Subcutaneous abdominal adipose tissue (tissue), 5 donors: ENCODE data around the gene NBL1.

Experiments used
- H3K27ac ChIP-seq: one replicate; pipeline ENCODE4 v1.7.0; 2013; ENCODE audit warnings: low read depth, mild to moderate bottlenecking, inconsistent platforms, low read length, moderate library complexity
- H3K27me3 ChIP-seq, 5 donors: one replicate each; pipeline ENCODE4 v1.7.0; 2013; ENCODE audit warnings: low read length in 5 of 5, inconsistent platforms in 1 of 5; ENCODE audit not compliant: control insufficient read depth in 5 of 5, insufficient read depth in 4 of 5
- H3K36me3 ChIP-seq, 5 donors: one replicate each; pipeline ENCODE4 v1.7.0; 2013; ENCODE audit warnings: low read length in 5 of 5; ENCODE audit not compliant: control insufficient read depth in 5 of 5, insufficient read depth in 5 of 5
- H3K4me1 ChIP-seq, 5 donors: one replicate each; pipeline ENCODE4 v1.7.0; 2013; ENCODE audit warnings: low read length in 5 of 5, mild to moderate bottlenecking in 3 of 5, moderate library complexity in 1 of 5; ENCODE audit not compliant: control insufficient read depth in 5 of 5, insufficient read depth in 5 of 5
- H3K4me3 ChIP-seq, 5 donors: one replicate each; pipeline ENCODE4 v1.7.0; 2013; ENCODE audit warnings: low read length in 5 of 5, low read depth in 1 of 5
- H3K9ac ChIP-seq, 5 donors: one replicate each; pipeline ENCODE4 v1.7.0; 2013; ENCODE audit warnings: low read length in 5 of 5, mild to moderate bottlenecking in 4 of 5, moderate library complexity in 3 of 5
- H3K9me3 ChIP-seq, 5 donors: one replicate each; pipeline ENCODE4 v1.7.0; 2013; ENCODE audit warnings: low read length in 5 of 5; ENCODE audit not compliant: control insufficient read depth in 5 of 5
- donor health status: healthy.
- donor health status: healthy.
- donor health status: healthy.
- donor health status: healthy.
- donor health status: healthy.

NBL1 gene

GRCh38 chr1:19678931-19679453, 34.9 kb downstream of the NBL1 start:
- peaks cover 0 to 7% (median 2%) of the 10 kb centered on the region in 5 donors for H3K27me3 ChIP-seq
- no peak overlapping the region for H3K4me3 ChIP-seq
- H3K9ac ChIP-seq, result no peak overlapping the region
- peaks cover 0 to 18% (median 14%) of the 10 kb centered on the region in 5 donors for H3K36me3 ChIP-seq
- H3K27ac ChIP-seq, result no peak overlapping the region
- H3K4me1 ChIP-seq, result peaks cover 0 to 2% (median 0%) of the 10 kb centered on the region in 5 donors
- H3K9me3 ChIP-seq, result no peaks in the 10 kb centered on the region

GRCh38 chr1:19679691-19680090, 35.6 kb downstream of the NBL1 start:
- Histone ChIP-seq H3K36me3 (peaks cover 0 to 20% (median 17%) of the 10 kb centered on the region in 5 donors), H3K27me3 (peaks cover 0 to 5% (median 2%) of the 10 kb centered on the region in 5 donors), H3K9ac (no peak overlapping the region), H3K4me3 (no peak overlapping the region), H3K27ac (no peak overlapping the region), H3K4me1 (peaks cover 0 to 2% (median 0%) of the 10 kb centered on the region in 5 donors), H3K9me3 (no peaks in the 10 kb centered on the region)

GRCh38 chr1:19680644-19681043, 36.5 kb downstream of the NBL1 start:
- H3K36me3 ChIP-seq, result peaks cover 0 to 22% (median 17%) of the 10 kb centered on the region in 5 donors
- no peak overlapping the region for H3K9ac ChIP-seq
- no peak overlapping the region for H3K4me3 ChIP-seq
- H3K9me3 ChIP-seq, result no peaks in the 10 kb centered on the region
- H3K4me1 ChIP-seq, result peaks cover 0 to 2% (median 0%) of the 10 kb centered on the region in 5 donors
- H3K27ac ChIP-seq, result no peak overlapping the region
- peaks cover 0 to 2% (median 0%) of the 10 kb centered on the region in 5 donors for H3K27me3 ChIP-seq

- H3K9ac ChIP-seq, result no peak overlapping the region
- no peaks in the 10 kb centered on the region for H3K4me1 ChIP-seq
- H3K36me3 ChIP-seq, result peaks cover 0 to 27% (median 19%) of the 10 kb centered on the region in 5 donors
- H3K9me3 ChIP-seq, result peaks cover 0 to under 1% (median 0%) of the 10 kb centered on the region in 5 donors
- H3K27ac ChIP-seq, result no peak overlapping the region
- no peaks in the 10 kb centered on the region for H3K27me3 ChIP-seq
- no peak overlapping the region for H3K4me3 ChIP-seq
Measured at GRCh38 chr1:19682257-19682656, 38.1 kb downstream of the NBL1 start.

GRCh38 chr1:19682901-19683300, 38.8 kb downstream of the NBL1 start:
- Histone ChIP-seq H3K4me1 (no peaks in the 10 kb centered on the region), H3K4me3 (no peak overlapping the region), H3K9me3 (peaks cover 0 to 7% (median 0%) of the 10 kb centered on the region in 5 donors)

GRCh38 chr1:19683351-19683750, 39.2 kb downstream of the NBL1 start:
- Histone ChIP-seq H3K4me1 (no peaks in the 10 kb centered on the region), H3K27me3 (no peaks in the 10 kb centered on the region), H3K4me3 (no peak overlapping the region), H3K27ac (no peak overlapping the region), H3K9me3 (peaks cover 0 to 7% (median 0%) of the 10 kb centered on the region in 5 donors), H3K36me3 (peaks cover 0 to 38% (median 30%) of the 10 kb centered on the region in 5 donors), H3K9ac (no peak overlapping the region)

More at GRCh38 chr1:19682901-19683300, 38.8 kb downstream of the NBL1 start:
- no peaks in the 10 kb centered on the region for H3K27me3 ChIP-seq
- H3K9ac ChIP-seq, result no peak overlapping the region
- no peak overlapping the region for H3K27ac ChIP-seq
- H3K36me3 ChIP-seq, result peaks cover 0 to 34% (median 26%) of the 10 kb centered on the region in 5 donors

GRCh38 chr1:19684677-19685076, 40.6 kb downstream of the NBL1 start:
- Histone ChIP-seq H3K27ac (no peak overlapping the region), H3K4me1 (no peaks in the 10 kb centered on the region), H3K4me3 (no peak overlapping the region), H3K36me3 (peaks cover 0 to 50% (median 36%) of the 10 kb centered on the region in 5 donors), H3K27me3 (no peaks in the 10 kb centered on the region), H3K9me3 (peaks cover 0 to 7% (median 0%) of the 10 kb centered on the region in 5 donors), H3K9ac (no peak overlapping the region)

- Histone ChIP-seq H3K9me3 (peaks cover 0 to 11% (median 0%) of the 10 kb centered on the region in 5 donors), H3K4me1 (no peaks in the 10 kb centered on the region), H3K27me3 (no peaks in the 10 kb centered on the region), H3K27ac (no peak overlapping the region), H3K36me3 (peaks cover 0 to 59% (median 40%) of the 10 kb centered on the region in 5 donors), H3K9ac (no peak overlapping the region), H3K4me3 (no peak overlapping the region)
Measured at GRCh38 chr1:19685994-19686393, 41.9 kb downstream of the NBL1 start.

- Histone ChIP-seq H3K9me3 (peaks cover 0 to 11% (median 0%) of the 10 kb centered on the region in 5 donors), H3K27ac (no peak overlapping the region), H3K27me3 (no peaks in the 10 kb centered on the region), H3K36me3 (peaks cover 0 to 64% (median 43%) of the 10 kb centered on the region in 5 donors), H3K4me3 (no peak overlapping the region), H3K9ac (no peak overlapping the region), H3K4me1 (no peaks in the 10 kb centered on the region)
Measured at GRCh38 chr1:19687414-19687813, 43.3 kb downstream of the NBL1 start.

GRCh38 chr1:19688041-19688842, 44.1 kb downstream of the NBL1 start:
- no peaks in the 10 kb centered on the region for H3K27me3 ChIP-seq
- no peak overlapping the region for H3K4me3 ChIP-seq
- peaks cover 0 to 60% (median 36%) of the 10 kb centered on the region in 5 donors for H3K36me3 ChIP-seq
- no peak overlapping the region for H3K27ac ChIP-seq
- peak overlapping the region in 1 of 5 donors; percentile 8 for H3K9ac ChIP-seq
- no peaks in the 10 kb centered on the region for H3K4me1 ChIP-seq
- peaks cover 0 to 11% (median 0%) of the 10 kb centered on the region in 5 donors for H3K9me3 ChIP-seq
